Loucy (cell line): ENCODE measurements around the gene LIPC.

ENCODE experiments used
- EZH2phosphoT487 ChIP-seq: fragments of 200-600 bp; IDR thresholded peaks from 2 replicates; pipeline ENCODE4 v1.6.1; 2018; ENCODE audit warnings: antibody characterized with exemption, mild to moderate bottlenecking, moderate library complexity, borderline replicate concordance
- TF ChIP-seq, protein P1 (sequence below): fragments of 200-600 bp; sonication (generic); conservative IDR thresholded peaks from 2 replicates; pipeline ENCODE4 v1.5.1; 2014; ENCODE audit warnings: mild to moderate bottlenecking, antibody characterized with exemption, low read length

GRCh38 chr15:58532126-58532525, 100.3 kb downstream of the LIPC start:
- no peak for TF ChIP-seq EZH2phosphoT487
- TF ChIP-seq, protein P1, sequence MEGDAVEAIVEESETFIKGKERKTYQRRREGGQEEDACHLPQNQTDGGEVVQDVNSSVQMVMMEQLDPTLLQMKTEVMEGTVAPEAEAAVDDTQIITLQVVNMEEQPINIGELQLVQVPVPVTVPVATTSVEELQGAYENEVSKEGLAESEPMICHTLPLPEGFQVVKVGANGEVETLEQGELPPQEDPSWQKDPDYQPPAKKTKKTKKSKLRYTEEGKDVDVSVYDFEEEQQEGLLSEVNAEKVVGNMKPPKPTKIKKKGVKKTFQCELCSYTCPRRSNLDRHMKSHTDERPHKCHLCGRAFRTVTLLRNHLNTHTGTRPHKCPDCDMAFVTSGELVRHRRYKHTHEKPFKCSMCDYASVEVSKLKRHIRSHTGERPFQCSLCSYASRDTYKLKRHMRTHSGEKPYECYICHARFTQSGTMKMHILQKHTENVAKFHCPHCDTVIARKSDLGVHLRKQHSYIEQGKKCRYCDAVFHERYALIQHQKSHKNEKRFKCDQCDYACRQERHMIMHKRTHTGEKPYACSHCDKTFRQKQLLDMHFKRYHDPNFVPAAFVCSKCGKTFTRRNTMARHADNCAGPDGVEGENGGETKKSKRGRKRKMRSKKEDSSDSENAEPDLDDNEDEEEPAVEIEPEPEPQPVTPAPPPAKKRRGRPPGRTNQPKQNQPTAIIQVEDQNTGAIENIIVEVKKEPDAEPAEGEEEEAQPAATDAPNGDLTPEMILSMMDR: no peak
